SK-MEL-5 (cell line): ENCODE results near the gene DCANP1. TPM values are rescaled to one million over a fixed set of nuclear protein-coding genes. Genes with fewer than 3 reads are reported as not detected.
"Not testable (repeated sequence)": the region's sequence is repeated elsewhere in the genome, so short reads cannot be mapped to it uniquely, and the experiment has no call there.

Experiments
- DNase-seq: peaks from one replicate; pipeline ENCODE4 v3.0.0-alpha.2; 2016; ENCODE audit warnings: low read depth, low spot score
- in situ Hi-C: cut with HindIII; loops from 2 replicates; pipeline ENCODE4 v1.10.0; 2016; ENCODE audit warnings: low sequenced_read_pairs, high pct_unique_total_duplicates, low pct_unique_long_range_greater_than_20kb
- polyA plus RNA-seq, 2 experiments: library from polyadenylated mRNA; depleted of rRNA; stranded (reverse); fragments of >200 nt; gene quantifications; 2 replicates each; pipeline ENCODE4 v1.2.3, GENCODE V29; 2015
- total RNA-seq: library from RNA; depleted of rRNA; stranded (reverse); fragments of >200 nt; shearing (Covaris generic); gene quantifications from 2 replicates; pipeline ENCODE4 v1.2.3, GENCODE V29; 2014; rRNA removed

The DCANP1 gene
- total RNA-seq: not detected in 2 replicates
- polyA plus RNA-seq (2015; cell fraction: cytosol; rRNA removed): not detected in 2 replicates
- not detected in 2 replicates for polyA plus RNA-seq (2015; cell fraction: nucleus; rRNA removed)

GRCh38 chr5:135447298-135447929 is at the start of gene DCANP1:
TSS of gene DCANP1 (minus strand) at chr5:135447348. CDS start at chr5:135447108, 240 bp downstream.
- in situ Hi-C loops: no loop called here
- DNase-seq: no peak

GRCh38 chr5:135495531-135495930 is 48.4 kb upstream of the DCANP1 start:
- not testable (repeated sequence) for DNase-seq

GRCh38 chr5:135494196-135494595 is 47.0 kb upstream of the DCANP1 start:
- no peak for DNase-seq
- in situ Hi-C loops: no loop called here

More at GRCh38 chr5:135495531-135495930, 48.4 kb upstream of the DCANP1 start:
- in situ Hi-C loops: not testable (repeated sequence)

- in situ Hi-C loops: no loop called here
- peak; percentile 47 for DNase-seq
These were observed 46.4 kb upstream of the DCANP1 start for GRCh38 chr5:135493406-135494180.

GRCh38 chr5:135492319-135492626 is 45.1 kb upstream of the DCANP1 start:
- in situ Hi-C loops: no loop called here
- no peak for DNase-seq

GRCh38 chr5:135491552-135492318 is 44.6 kb upstream of the DCANP1 start:
- in situ Hi-C loops: no loop called here
- no peak for DNase-seq

GRCh38 chr5:135491038-135491551 is 43.9 kb upstream of the DCANP1 start:
- in situ Hi-C loops: no loop called here
- DNase-seq: no peak

- in situ Hi-C loops: no loop called here
These were observed 43.3 kb upstream of the DCANP1 start for GRCh38 chr5:135490245-135491037.

GRCh38 chr5:135489466-135490244 is 42.5 kb upstream of the DCANP1 start:
- in situ Hi-C loops: no loop called here
- DNase-seq: no peak

More at GRCh38 chr5:135490245-135491037, 43.3 kb upstream of the DCANP1 start:
- no peak for DNase-seq

- in situ Hi-C loops: no loop called here
- DNase-seq: no peak
These were observed 41.7 kb upstream of the DCANP1 start for GRCh38 chr5:135488727-135489465.

- in situ Hi-C loops: no loop called here
- DNase-seq: no peak
These were observed 40.8 kb upstream of the DCANP1 start for GRCh38 chr5:135487839-135488514.

GRCh38 chr5:135487037-135487395 is 39.9 kb upstream of the DCANP1 start:
- in situ Hi-C loops: no loop called here

GRCh38 chr5:135486131-135487036 is 39.2 kb upstream of the DCANP1 start:
- in situ Hi-C loops: no loop called here
- no peak for DNase-seq

More at GRCh38 chr5:135487037-135487395, 39.9 kb upstream of the DCANP1 start:
- no peak for DNase-seq

GRCh38 chr5:135484674-135485086 is 37.5 kb upstream of the DCANP1 start:
- DNase-seq: no peak
- in situ Hi-C loops: no loop called here

- DNase-seq: no peak
- in situ Hi-C loops: no loop called here
These were observed 36.1 kb upstream of the DCANP1 start for GRCh38 chr5:135483254-135483653.
